Osteocyte (in vitro differentiated cells): Measurements from ENCODE around the gene OR2M4. TPM values are rescaled to one million over a fixed set of nuclear protein-coding genes. Genes with fewer than 3 reads are reported as not detected.

Experiments
- DNase-seq: peaks from one replicate; pipeline ENCODE4 v3.0.0; 2021; ENCODE audit warnings: mixed read lengths; ENCODE audit not compliant: unreplicated experiment; ENCODE audit errors: extremely low spot score
- H3K27ac Mint-ChIP-seq: one replicate; pipeline ENCODE4 v1.8.0; 2021; ENCODE audit warnings: mild to moderate bottlenecking, mixed read lengths; ENCODE audit not compliant: unreplicated experiment
- H3K27me3 Mint-ChIP-seq: one replicate; pipeline ENCODE4 v1.8.0; 2021; ENCODE audit warnings: mixed read lengths; ENCODE audit not compliant: unreplicated experiment
- H3K36me3 Mint-ChIP-seq: one replicate; pipeline ENCODE4 v1.8.0; 2021; ENCODE audit warnings: mixed read lengths; ENCODE audit not compliant: unreplicated experiment
- H3K4me1 Mint-ChIP-seq: one replicate; pipeline ENCODE4 v1.8.0; 2021; ENCODE audit warnings: mixed read lengths; ENCODE audit not compliant: unreplicated experiment
- H3K4me3 Mint-ChIP-seq: one replicate; pipeline ENCODE4 v1.8.0; 2021; ENCODE audit warnings: mild to moderate bottlenecking, moderate library complexity, mixed read lengths; ENCODE audit not compliant: unreplicated experiment
- H3K9me3 Mint-ChIP-seq: one replicate; pipeline ENCODE4 v1.8.0; 2021; ENCODE audit warnings: mixed read lengths; ENCODE audit not compliant: unreplicated experiment
- total RNA-seq: library from RNA; stranded (reverse); gene quantifications from 2 replicates; pipeline ENCODE4 v1.2.1, GENCODE V29; 2021
- TF ChIP-seq, protein P1 (sequence below): fragments of 200-600 bp; sonication (generic); IDR thresholded peaks from 2 replicates; pipeline ENCODE4 v1.5.0; 2021; ENCODE audit warnings: antibody characterized with exemption, mild to moderate bottlenecking, moderate library complexity

Gene OR2M4
- total RNA-seq, 1 donor from 2014 or later, result not detected

DNA sequence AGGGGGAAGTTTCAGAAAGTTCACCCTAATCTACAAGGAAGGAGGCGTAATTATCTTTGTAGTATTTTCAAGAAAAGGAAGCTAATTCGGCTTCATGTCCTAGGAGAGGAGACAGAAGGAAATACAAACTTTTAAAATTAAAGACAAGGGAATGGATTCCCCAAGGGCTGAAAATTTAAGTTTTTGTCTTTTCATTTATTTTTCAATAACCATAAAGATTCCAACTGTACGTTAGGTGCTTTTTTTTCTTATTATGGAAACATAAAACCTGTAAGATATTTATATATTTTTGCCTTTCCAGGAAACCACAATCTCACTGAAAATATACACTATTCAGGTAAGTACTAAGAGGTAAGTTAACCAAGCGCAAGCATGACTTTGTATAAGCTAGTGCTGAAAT, 34.3 kb upstream of the OR2M4 start, which contains the start of gene OR2M3:
Gene OR2M3, plus strand, starts transcription at position 301 of the 400 bp plus-strand sequence. CDS start 5,803 bp downstream, outside the sequence.
- Mint-ChIP-seq H3K27me3 (no peaks in the 10 kb centered on the region), H3K9me3 (peaks cover 50% of the 10 kb centered on the region), H3K4me3 (no peak within 1 kb of the TSS), H3K4me1 (no peaks in the 10 kb centered on the region), H3K36me3 (no peaks in the 10 kb centered on the region), H3K27ac (no peak within 1 kb of the TSS)
- no peak for DNase-seq
- TF ChIP-seq, protein P1, sequence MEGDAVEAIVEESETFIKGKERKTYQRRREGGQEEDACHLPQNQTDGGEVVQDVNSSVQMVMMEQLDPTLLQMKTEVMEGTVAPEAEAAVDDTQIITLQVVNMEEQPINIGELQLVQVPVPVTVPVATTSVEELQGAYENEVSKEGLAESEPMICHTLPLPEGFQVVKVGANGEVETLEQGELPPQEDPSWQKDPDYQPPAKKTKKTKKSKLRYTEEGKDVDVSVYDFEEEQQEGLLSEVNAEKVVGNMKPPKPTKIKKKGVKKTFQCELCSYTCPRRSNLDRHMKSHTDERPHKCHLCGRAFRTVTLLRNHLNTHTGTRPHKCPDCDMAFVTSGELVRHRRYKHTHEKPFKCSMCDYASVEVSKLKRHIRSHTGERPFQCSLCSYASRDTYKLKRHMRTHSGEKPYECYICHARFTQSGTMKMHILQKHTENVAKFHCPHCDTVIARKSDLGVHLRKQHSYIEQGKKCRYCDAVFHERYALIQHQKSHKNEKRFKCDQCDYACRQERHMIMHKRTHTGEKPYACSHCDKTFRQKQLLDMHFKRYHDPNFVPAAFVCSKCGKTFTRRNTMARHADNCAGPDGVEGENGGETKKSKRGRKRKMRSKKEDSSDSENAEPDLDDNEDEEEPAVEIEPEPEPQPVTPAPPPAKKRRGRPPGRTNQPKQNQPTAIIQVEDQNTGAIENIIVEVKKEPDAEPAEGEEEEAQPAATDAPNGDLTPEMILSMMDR, result no peak

DNA sequence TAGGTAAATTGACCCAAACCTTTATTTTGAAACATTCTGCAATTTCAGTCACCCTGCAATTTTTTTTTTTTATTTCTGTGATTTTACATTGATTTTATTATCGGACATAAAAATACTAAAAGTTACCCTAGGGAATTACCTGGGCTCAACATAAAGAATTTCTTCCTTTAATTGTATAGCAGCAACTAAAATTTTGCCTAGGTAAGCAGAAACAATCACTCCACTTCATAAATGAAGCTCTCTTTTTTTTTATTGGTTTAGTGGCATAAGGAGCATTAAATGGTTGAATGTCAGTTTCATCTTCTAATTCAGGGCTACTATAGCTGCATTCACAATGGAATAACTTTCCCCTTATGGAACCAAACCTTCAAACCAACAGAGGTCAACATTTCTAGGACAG, 15.3 kb upstream of the OR2M4 start:
- H3K27ac Mint-ChIP-seq, result no peak overlapping the region
- no peaks in the 10 kb centered on the region for H3K4me1 Mint-ChIP-seq
- H3K36me3 Mint-ChIP-seq, result no peaks in the 10 kb centered on the region
- TF ChIP-seq, protein P1, result no peak
- H3K9me3 Mint-ChIP-seq, result peaks cover 44% of the 10 kb centered on the region
- H3K4me3 Mint-ChIP-seq, result no peak overlapping the region
- no peaks in the 10 kb centered on the region for H3K27me3 Mint-ChIP-seq
- no peak for DNase-seq

DNA sequence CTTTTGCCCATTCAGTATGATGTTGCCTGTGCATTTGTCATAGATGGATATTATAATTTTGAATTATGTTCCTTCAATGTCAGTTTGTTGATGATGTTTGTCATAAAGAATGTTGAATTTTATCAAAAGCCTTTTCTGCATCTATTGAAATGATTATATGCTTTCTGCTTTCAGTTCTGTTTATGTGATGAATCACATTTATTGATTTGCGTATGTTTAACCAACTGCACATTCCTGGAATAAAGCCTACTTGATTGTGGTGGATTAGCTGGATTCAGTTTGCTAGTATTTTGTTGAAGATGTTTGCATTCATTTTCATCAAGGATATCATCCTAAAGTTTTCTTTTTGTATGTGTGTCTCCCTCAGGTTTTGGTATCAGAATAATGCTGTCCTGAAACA, 5.7 kb upstream of the OR2M4 start:
- H3K27me3 Mint-ChIP-seq, result no peaks in the 10 kb centered on the region
- peaks cover 45% of the 10 kb centered on the region for H3K9me3 Mint-ChIP-seq
- H3K4me1 Mint-ChIP-seq, result no peaks in the 10 kb centered on the region
- no peak overlapping the region for H3K4me3 Mint-ChIP-seq
- no peaks in the 10 kb centered on the region for H3K36me3 Mint-ChIP-seq
- TF ChIP-seq, protein P1, result no peak
- no peak for DNase-seq
- no peak overlapping the region for H3K27ac Mint-ChIP-seq

DNA sequence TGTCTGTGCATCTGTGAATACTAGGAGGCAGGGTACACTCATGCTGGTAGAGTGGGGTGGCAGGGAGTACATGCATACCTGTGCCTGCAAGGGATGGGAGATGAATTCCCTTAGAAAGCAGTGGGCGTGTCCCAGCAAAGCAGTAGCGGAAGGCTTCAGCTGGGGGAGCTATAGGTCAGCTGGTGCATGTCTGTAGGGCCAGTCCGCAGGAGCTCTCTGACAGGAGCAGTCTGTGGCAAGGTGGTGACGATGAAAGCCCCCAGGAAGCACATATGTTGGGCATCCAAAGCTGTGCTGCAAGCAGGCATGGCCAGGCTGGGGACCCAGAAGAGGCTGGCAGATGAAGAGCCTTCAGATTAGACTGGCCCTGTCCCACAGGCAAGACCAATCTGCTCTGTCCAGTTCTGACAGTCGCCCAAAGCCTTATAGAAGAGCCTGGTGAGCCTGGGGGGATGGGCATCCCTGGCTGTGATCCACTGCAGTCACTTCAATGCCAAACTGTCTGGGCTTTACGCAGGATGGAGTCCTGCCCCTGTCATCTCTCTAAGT, 1.8 kb upstream of the OR2M4 start:
- no peaks in the 10 kb centered on the region for H3K4me1 Mint-ChIP-seq
- no peaks in the 10 kb centered on the region for H3K36me3 Mint-ChIP-seq
- DNase-seq, result no peak
- H3K4me3 Mint-ChIP-seq, result no peak overlapping the region
- H3K27me3 Mint-ChIP-seq, result no peaks in the 10 kb centered on the region
- H3K27ac Mint-ChIP-seq, result no peak overlapping the region
- TF ChIP-seq, protein P1, result no peak
- H3K9me3 Mint-ChIP-seq, result peaks cover 48% of the 10 kb centered on the region

DNA sequence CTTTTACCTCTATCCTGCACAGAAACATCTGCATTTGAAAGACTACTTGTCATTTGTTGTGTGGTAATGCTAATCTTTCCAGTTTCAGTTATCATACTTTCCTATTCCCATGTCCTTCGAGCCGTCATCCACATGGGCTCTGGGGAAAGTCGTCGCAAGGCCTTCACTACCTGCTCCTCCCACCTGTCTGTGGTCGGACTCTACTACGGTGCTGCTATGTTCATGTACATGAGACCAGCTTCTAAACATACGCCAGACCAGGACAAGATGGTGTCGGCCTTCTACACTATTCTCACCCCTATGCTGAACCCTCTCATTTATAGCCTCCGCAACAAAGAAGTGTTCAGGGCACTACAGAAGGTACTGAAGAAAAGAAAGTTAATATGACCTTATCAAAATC, 8.3 kb downstream of the OR2M4 start:
- Mint-ChIP-seq H3K27ac (no peak overlapping the region), H3K27me3 (no peaks in the 10 kb centered on the region), H3K4me3 (no peak overlapping the region), H3K36me3 (no peaks in the 10 kb centered on the region), H3K4me1 (no peaks in the 10 kb centered on the region), H3K9me3 (peaks cover 51% of the 10 kb centered on the region)
- no peak for DNase-seq
- TF ChIP-seq, protein P1, result no peak
